H1 (cell line): ENCODE measurements around the gene FYTTD1. TPM values are rescaled to one million over a fixed set of nuclear protein-coding genes. Genes with fewer than 3 reads are reported as not detected.

ENCODE experiments used
- CTCF ChIA-PET: fragments of 300-600 bp; sonication (Branson Sonifier 250); formaldehyde crosslinking; loops from one replicate; lab custom pipeline; 2021; ENCODE audit not compliant: partially characterized antibody; lab: Charles Lee
- POLR2A ChIA-PET: fragments of 300-600 bp; sonication (Branson Sonifier 250); formaldehyde crosslinking; loops from one replicate; lab custom pipeline; 2021; ENCODE audit warnings: inconsistent platforms; ENCODE audit not compliant: partially characterized antibody; lab: Charles Lee
- DNase-seq, 2 experiments: peaks; one replicate each; pipeline versions ENCODE4 v3.0.0 to v3.0.0-alpha.2; 2010 to 2022; ENCODE audit warnings: low spot score in 2 of 2, low read depth in 1 of 2, mixed read lengths in 1 of 2
- FAIRE-seq: peaks from 2 replicates; lab custom pipeline; 2011; peaks lifted over from hg19 to GRCh38; lab: Jason Lieb, UNC
- H2AFZ ChIP-seq: 2 replicates; pipeline ENCODE4 v1.8.1; 2012; ENCODE audit warnings: low read length, inconsistent platforms
- H2AK5ac ChIP-seq: 2 replicates; pipeline ENCODE4 v1.6.1; 2013; ENCODE audit warnings: low read depth, low read length
- H2BK120ac ChIP-seq: replicated peaks from 2 replicates; pipeline ENCODE3; 2013; ENCODE audit warnings: low read depth, low read length, inconsistent platforms
- H2BK12ac ChIP-seq: 2 replicates; pipeline ENCODE4 v1.6.1; 2013; ENCODE audit warnings: low read depth, low read length
- H2BK15ac ChIP-seq: 2 replicates; pipeline ENCODE4 v1.6.1; 2013; ENCODE audit warnings: low read length
- H2BK20ac ChIP-seq: 2 replicates; pipeline ENCODE4 v1.6.1; 2013; ENCODE audit warnings: low read length
- H2BK5ac ChIP-seq: 2 replicates; pipeline ENCODE4 v1.6.1; 2013; ENCODE audit warnings: low read depth, low read length
- H3K14ac ChIP-seq: 2 replicates; pipeline ENCODE4 v1.6.1; 2013; ENCODE audit warnings: inconsistent platforms; ENCODE audit not compliant: insufficient read length
- H3K18ac ChIP-seq: 2 replicates; pipeline ENCODE4 v1.6.1; 2013; ENCODE audit warnings: low read length; ENCODE audit errors: extremely low read depth
- H3K23ac ChIP-seq: 2 replicates; pipeline ENCODE4 v1.6.1; 2013; ENCODE audit warnings: inconsistent platforms; ENCODE audit not compliant: insufficient read length
- H3K23me2 ChIP-seq: 2 replicates; pipeline ENCODE4 v1.6.1; 2013; ENCODE audit warnings: low read depth, low read length
- H3K27ac ChIP-seq: 2 replicates; pipeline ENCODE4 v1.6.1; 2011; ENCODE audit warnings: low read depth, low read length, inconsistent platforms
- H3K27me3 ChIP-seq, 4 experiments: replicated peaks in 1 of 4; 1 replicate in 1 of 4; 2 replicates in 3 of 4; pipeline versions ENCODE4 v1.6.1 to v1.8.1; 2011 to 2013; ENCODE audit warnings: low read length in 3 of 4, mild to moderate bottlenecking in 3 of 4, inconsistent platforms in 2 of 4, mixed read lengths in 2 of 4, moderate library complexity in 1 of 4; ENCODE audit not compliant: control insufficient read depth in 3 of 4, insufficient read depth in 3 of 4; ENCODE audit errors: extremely low read depth in 1 of 4
- H3K36me3 ChIP-seq, 4 experiments: 2 replicates each; pipeline versions ENCODE4 v1.6.1 to v1.8.1; 2011 to 2013; ENCODE audit warnings: mild to moderate bottlenecking in 4 of 4, low read length in 3 of 4, moderate library complexity in 2 of 4, control low read depth in 1 of 4, inconsistent platforms in 1 of 4; ENCODE audit not compliant: insufficient read depth in 4 of 4, control insufficient read depth in 2 of 4
- H3K4ac ChIP-seq: replicated peaks from 2 replicates; pipeline ENCODE3; 2013; ENCODE audit warnings: low read length, low read depth, mixed read lengths, inconsistent platforms; ENCODE audit not compliant: insufficient read length
- H3K4me1 ChIP-seq, 4 experiments: replicated peaks in 1 of 4; 1 replicate in 1 of 4; 2 replicates in 3 of 4; pipeline versions ENCODE4 v1.6.1 to v1.8.1; 2011 to 2013; ENCODE audit warnings: low read length in 3 of 4, inconsistent platforms in 2 of 4, mixed read lengths in 1 of 4; ENCODE audit not compliant: insufficient read depth in 4 of 4, control insufficient read depth in 3 of 4
- H3K4me2 ChIP-seq, 2 experiments: 2 replicates each; pipeline versions ENCODE4 v1.6.1 to v1.8.1; 2011 to 2013; ENCODE audit warnings: low read depth in 2 of 2, low read length in 2 of 2, control low read depth in 1 of 2, inconsistent platforms in 1 of 2, mild to moderate bottlenecking in 1 of 2; ENCODE audit not compliant: insufficient read depth in 1 of 2
- H3K4me3 ChIP-seq, 4 experiments: fragments of 200-600, 300-600 bp in 1 of 4; sonication (generic), shearing (Covaris generic), sonication (Bioruptor Twin) in 1 of 4; 2 replicates each; pipeline versions ENCODE4 v1.5.1 to v1.8.1; 2011 to 2016; ENCODE audit warnings: low read length in 4 of 4, low read depth in 3 of 4, control low read depth in 2 of 4, inconsistent platforms in 2 of 4, mild to moderate bottlenecking in 2 of 4, mixed read lengths in 1 of 4, moderate library complexity in 1 of 4; ENCODE audit not compliant: insufficient read depth in 2 of 4; ENCODE audit errors: extremely low read depth in 1 of 4
- H3K56ac ChIP-seq: replicated peaks from 2 replicates; pipeline ENCODE3; 2013; ENCODE audit warnings: low read depth, mild to moderate bottlenecking, mixed read lengths, low read length, inconsistent platforms; ENCODE audit not compliant: insufficient read length
- H3K79me1 ChIP-seq: 2 replicates; pipeline ENCODE4 v1.6.1; 2013; ENCODE audit warnings: low read depth, low read length, control low read depth
- H3K79me2 ChIP-seq, 2 experiments: 2 replicates each; pipeline versions ENCODE4 v1.6.1 to v1.8.1; 2012 to 2013; ENCODE audit warnings: low read length in 2 of 2, mild to moderate bottlenecking in 2 of 2, inconsistent platforms in 1 of 2; ENCODE audit not compliant: insufficient read depth in 2 of 2, control insufficient read depth in 1 of 2
- H3K9ac ChIP-seq, 4 experiments: replicated peaks in 1 of 4; 1 replicate in 1 of 4; 2 replicates in 3 of 4; pipeline versions ENCODE4 v1.6.1 to v1.8.1; 2011 to 2013; ENCODE audit warnings: low read depth in 3 of 4, low read length in 3 of 4, control low read depth in 2 of 4, mild to moderate bottlenecking in 2 of 4, moderate library complexity in 2 of 4, inconsistent platforms in 1 of 4; ENCODE audit errors: extremely low read depth in 1 of 4
- H3K9me3 ChIP-seq, 2 experiments: 2 replicates each; pipeline versions ENCODE4 v1.6.1 to v1.8.1; 2012 to 2013; ENCODE audit warnings: mild to moderate bottlenecking in 2 of 2, moderate library complexity in 2 of 2, control low read depth in 1 of 2, inconsistent platforms in 1 of 2, low read depth in 1 of 2, low read length in 1 of 2, mixed read lengths in 1 of 2; ENCODE audit not compliant: insufficient read depth in 2 of 2
- H4K20me1 ChIP-seq, 2 experiments: replicated peaks in 1 of 2; 2 replicates each; pipeline versions ENCODE3 to v1.8.1; 2011 to 2013; ENCODE audit warnings: inconsistent platforms in 2 of 2, low read length in 2 of 2, mild to moderate bottlenecking in 1 of 2; ENCODE audit not compliant: insufficient read depth in 2 of 2, control insufficient read depth in 1 of 2
- H4K5ac ChIP-seq: 2 replicates; pipeline ENCODE4 v1.6.1; 2013; ENCODE audit warnings: low read length, low read depth, mixed read lengths, inconsistent platforms; ENCODE audit not compliant: insufficient read length
- H4K8ac ChIP-seq: 2 replicates; pipeline ENCODE4 v1.8.0; 2013; ENCODE audit warnings: mild to moderate bottlenecking, moderate library complexity, low read length, inconsistent platforms; ENCODE audit not compliant: insufficient read depth; ENCODE audit errors: extremely low read depth
- H4K91ac ChIP-seq: replicated peaks from 2 replicates; pipeline ENCODE3; 2013; ENCODE audit warnings: low read length, mixed read lengths, inconsistent platforms; ENCODE audit not compliant: insufficient read length
- ASH2L ChIP-seq: fragments of 200-600, 300-600 bp; sonication (generic); IDR thresholded peaks from one replicate; pipeline ENCODE4 v1.7.1; 2017; ENCODE audit warnings: low read length
- BACH1 ChIP-seq: IDR thresholded peaks from 2 replicates; pipeline ENCODE4 v1.6.1; 2012; ENCODE audit warnings: low read length, improper control_type of control experiment
- BCL11A ChIP-seq, 2 experiments: IDR thresholded peaks; one replicate each; pipeline ENCODE4 v1.6.1; 2011; ENCODE audit warnings: low read depth in 2 of 2, low read length in 2 of 2, mild to moderate bottlenecking in 2 of 2
- BRCA1 ChIP-seq: IDR thresholded peaks from 2 replicates; pipeline ENCODE4 v1.6.1; 2012; ENCODE audit warnings: low read depth, low read length, improper control_type of control experiment
- CBX5 ChIP-seq: fragments of 300-800, 300-1000 bp; sonication (generic); IDR thresholded peaks from 2 replicates; pipeline ENCODE4 v1.7.1; 2016; ENCODE audit warnings: antibody characterized with exemption, low read length, low read depth
- CHD1 ChIP-seq: IDR thresholded peaks from 2 replicates; pipeline ENCODE4 v1.6.1; 2012; ENCODE audit warnings: low read depth, low read length, improper control_type of control experiment
- CREB1 ChIP-seq: IDR thresholded peaks from 2 replicates; pipeline ENCODE4 v1.6.1; 2012; ENCODE audit warnings: inconsistent platforms
- E2F6 ChIP-seq: IDR thresholded peaks from 2 replicates; pipeline ENCODE4 v1.6.1; 2012; ENCODE audit warnings: inconsistent platforms
- KDM1A ChIP-seq: fragments of 200-600, 300-600 bp; sonication (generic); IDR thresholded peaks from 2 replicates; pipeline ENCODE4 v1.7.1; 2016; ENCODE audit warnings: mild to moderate bottlenecking, low read length, borderline replicate concordance
- KDM5A ChIP-seq: fragments of 200-600 bp; IDR thresholded peaks from 2 replicates; pipeline ENCODE4 v1.7.1; 2012; ENCODE audit warnings: mild to moderate bottlenecking, low read length, inconsistent platforms, mixed read lengths
- MAFK ChIP-seq: IDR thresholded peaks from 2 replicates; pipeline ENCODE4 v1.6.1; 2012; ENCODE audit warnings: low read depth, mild to moderate bottlenecking, improper control_type of control experiment, low read length
- MAX ChIP-seq: IDR thresholded peaks from 2 replicates; pipeline ENCODE4 v1.6.1; 2012; ENCODE audit warnings: inconsistent platforms
- RAD21 ChIP-seq, 2 experiments: IDR thresholded peaks in 1 of 2; conservative IDR thresholded peaks in 1 of 2; 2 replicates each; pipeline ENCODE4 v1.6.1; 2011; ENCODE audit warnings: low read depth in 2 of 2, low read length in 2 of 2, improper control_type of control experiment in 1 of 2, inconsistent platforms in 1 of 2, mild to moderate bottlenecking in 1 of 2, moderate library complexity in 1 of 2
- SP2 ChIP-seq: IDR thresholded peaks from 2 replicates; pipeline ENCODE4 v1.6.1; 2012; ENCODE audit warnings: mild to moderate bottlenecking, low read length, inconsistent platforms
- SRF ChIP-seq: IDR thresholded peaks from 2 replicates; pipeline ENCODE4 v1.6.1; 2011; ENCODE audit warnings: mild to moderate bottlenecking, low read depth, low read length, moderate library complexity
- WGBS, 2 experiments: shearing (Covaris generic) in 1 of 2; methylation state at CpG; one replicate each; pipeline versions ENCODE4 v1.1.6 to v1.1.7; 2013 to 2015; ENCODE audit warnings: low lambda C conversion rate in 2 of 2, mixed read lengths in 2 of 2, inconsistent platforms in 1 of 2, low coverage in 1 of 2, missing lambda C conversion rate in 1 of 2; ENCODE audit not compliant: insufficient replicate concordance in 2 of 2, insufficient coverage in 1 of 2, insufficient read length in 1 of 2; ENCODE audit errors: extremely low coverage in 1 of 2, missing lambda C conversion rate in 1 of 2; 5-methylcytosine and 5-hydroxymethylcytosine counted together
- polyA plus RNA-seq, 7 experiments: library from polyadenylated mRNA; depleted of rRNA in 3 of 7; stranded (reverse) in 5 of 7; unstranded in 2 of 7; fragments of >200 nt in 5 of 7; fragments of 200-250 nt in 2 of 7; gene quantifications; 1 replicate in 5 of 7; 2 replicates in 1 of 7; 4 replicates in 1 of 7; pipeline versions ENCODE4 v1.2.1 to v1.2.3, GENCODE V29; 2011 to 2013; ENCODE audit warnings: missing spikeins in 2 of 7, mixed read lengths in 2 of 7
- total RNA-seq: library from RNA; stranded (reverse); fragmentation: NEBNext Ultra II Directional; extraction: Animal tissue kit (Norgen Biotek cat#: 25700); gene quantifications from 2 replicates; pipeline ENCODE4 v1.2.1, GENCODE V29; 2021

The FYTTD1 gene
- total and polyA plus RNA-seq, 2 of the 8 experiments (the other 6 are each of a cell fraction or from before 2014, with no cell fraction given): 3.1 to 24.4 TPM

- H3K4me1 ChIP-seq: no peaks in the 10 kb centered on the region
- no peak overlapping the region for H4K91ac ChIP-seq
- no peak overlapping the region for H3K56ac ChIP-seq
- no peak overlapping the region for H3K14ac ChIP-seq
- H2BK5ac ChIP-seq: no peak overlapping the region
- no peak overlapping the region for H2BK120ac ChIP-seq
- no peaks in the 10 kb centered on the region; a peak in 1 of 7 replicates for H3K27me3 ChIP-seq
- POLR2A ChIA-PET: interaction anchor here (1.2 kb wide), 1 partner anchor 35 kb away, joined by 3 read pairs; no protein-coding TSS in a partner anchor
- H2BK20ac ChIP-seq: no peak overlapping the region
- no peak overlapping the region for H3K18ac ChIP-seq
- no peaks in the 10 kb centered on the region for H3K79me2 ChIP-seq
- peaks cover 0 to 9% (median 3%) of the 10 kb centered on the region in 4 experiments; a peak in 5 of 8 replicates for H3K36me3 ChIP-seq
- no peak overlapping the region for H4K8ac ChIP-seq
- H3K23me2 ChIP-seq: no peaks in the 10 kb centered on the region; the same call in 1 of the 2 replicates
- H3K4me2 ChIP-seq: no peak overlapping the region
- FAIRE-seq (no peak), DNase-seq (no peak)
- H2BK12ac ChIP-seq: no peak overlapping the region
- no peak overlapping the region for H3K4me3 ChIP-seq
- no peaks in the 10 kb centered on the region for H3K9me3 ChIP-seq
- no peak overlapping the region for H3K23ac ChIP-seq
- H2AK5ac ChIP-seq: no peak overlapping the region
- WGBS, 2 experiments: 85% methylated on average over 7 of the region's 7 CpGs; no CpG with 5 or more reads in 1 of the 2 experiments
- H3K9ac ChIP-seq: no peak overlapping the region
- no peak overlapping the region for H3K4ac ChIP-seq
- no peak overlapping the region for H3K27ac ChIP-seq
- H3K79me1 ChIP-seq: no peaks in the 10 kb centered on the region
- H4K5ac ChIP-seq: no peak overlapping the region
- H2BK15ac ChIP-seq: no peak overlapping the region
- H4K20me1 ChIP-seq: no peaks in the 10 kb centered on the region
- no peak overlapping the region for H2AFZ ChIP-seq
- CTCF ChIA-PET: interaction anchor here (0.6 kb wide), 1 partner anchor 36 kb away, joined by 5 read pairs; no protein-coding TSS in a partner anchor
- TF ChIP-seq BACH1 (no peak), BCL11A (IDR thresholded peaks at IDR 0.05; ENCODE audit: low read depth in 2 of 2, low read length in 2 of 2) (no peak), RAD21 (IDR thresholded peaks at IDR 0.05 in 1 of 2, conservative IDR thresholded peaks at IDR 0.05 in 1 of 2; ENCODE audit: low read depth in 2 of 2, low read length in 2 of 2) (no peak), E2F6 (no peak), CBX5 (no peak), CHD1 (no peak), MAFK (no peak), MAX (no peak), CREB1 (no peak), BRCA1 (no peak), SRF (no peak), KDM5A (no peak), KDM1A (no peak), ASH2L (no peak), SP2 (no peak)
Observed at GRCh38 chr3:197706658-197707057, 43.0 kb upstream of the FYTTD1 start.
